Body of pancreas (tissue), 4 donors: ENCODE results near the gene BEGAIN.

Source experiments
- POLR2A ChIP-seq, 3 donors: fragments of 450-650 bp; IDR thresholded peaks; one replicate each; pipeline ENCODE4 v1.6.1; 2016; ENCODE audit warnings: antibody characterized with exemption in 3 of 3, mild to moderate bottlenecking in 2 of 3
- TF ChIP-seq, protein P1 (sequence below), 7 experiments: fragments of 450-650 bp in 4 of 7; fragments of 200-600 bp in 3 of 7; sonication (generic) in 3 of 7; IDR thresholded peaks; one replicate each; pipeline ENCODE4 v1.5.1; 2016 to 2019; ENCODE audit warnings: antibody characterized with exemption in 7 of 7

DNA sequence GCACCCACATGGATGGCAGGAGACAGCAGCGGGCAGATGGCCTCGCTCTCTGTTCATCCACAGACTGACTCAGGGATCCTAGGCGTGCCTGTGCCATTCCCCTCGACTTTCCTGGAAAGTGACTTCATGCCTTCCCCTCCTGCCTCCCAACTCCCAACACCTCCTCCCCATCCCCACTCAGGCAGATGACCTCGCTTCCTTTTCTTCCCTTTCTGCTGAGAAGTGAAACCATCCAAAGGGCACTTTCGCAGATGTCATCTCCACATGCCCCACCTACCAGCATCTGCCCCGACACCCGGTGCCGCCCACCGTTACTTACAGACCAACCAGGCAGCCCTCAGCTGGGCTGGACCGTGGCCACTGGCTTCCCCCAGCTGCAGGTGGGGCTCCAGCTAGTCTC is 29.6 kb downstream of the BEGAIN start:
- TF ChIP-seq, protein P1, sequence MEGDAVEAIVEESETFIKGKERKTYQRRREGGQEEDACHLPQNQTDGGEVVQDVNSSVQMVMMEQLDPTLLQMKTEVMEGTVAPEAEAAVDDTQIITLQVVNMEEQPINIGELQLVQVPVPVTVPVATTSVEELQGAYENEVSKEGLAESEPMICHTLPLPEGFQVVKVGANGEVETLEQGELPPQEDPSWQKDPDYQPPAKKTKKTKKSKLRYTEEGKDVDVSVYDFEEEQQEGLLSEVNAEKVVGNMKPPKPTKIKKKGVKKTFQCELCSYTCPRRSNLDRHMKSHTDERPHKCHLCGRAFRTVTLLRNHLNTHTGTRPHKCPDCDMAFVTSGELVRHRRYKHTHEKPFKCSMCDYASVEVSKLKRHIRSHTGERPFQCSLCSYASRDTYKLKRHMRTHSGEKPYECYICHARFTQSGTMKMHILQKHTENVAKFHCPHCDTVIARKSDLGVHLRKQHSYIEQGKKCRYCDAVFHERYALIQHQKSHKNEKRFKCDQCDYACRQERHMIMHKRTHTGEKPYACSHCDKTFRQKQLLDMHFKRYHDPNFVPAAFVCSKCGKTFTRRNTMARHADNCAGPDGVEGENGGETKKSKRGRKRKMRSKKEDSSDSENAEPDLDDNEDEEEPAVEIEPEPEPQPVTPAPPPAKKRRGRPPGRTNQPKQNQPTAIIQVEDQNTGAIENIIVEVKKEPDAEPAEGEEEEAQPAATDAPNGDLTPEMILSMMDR (IDR thresholded peaks at IDR 0.05): no peak
- TF ChIP-seq POLR2A (IDR thresholded peaks at IDR 0.05): no peak
